Fibroblast of peridontal ligament (primary cell): Measurements from ENCODE around the gene PTPRU.

Experiments
- DNase-seq: peaks from one replicate; pipeline ENCODE4 v3.0.0-alpha.2; 2010; ENCODE audit errors: extremely low read depth

The PTPRU gene

GRCh38 chr1:29267321-29268070 is 31.2 kb downstream of the PTPRU start:
- DNase-seq, result no peak

- no peak for DNase-seq
These were observed 33.1 kb downstream of the PTPRU start for GRCh38 chr1:29269382-29269781.

- DNase-seq, result peak; percentile 41
These were observed 34.7 kb downstream of the PTPRU start for GRCh38 chr1:29270929-29271521.

DNA sequence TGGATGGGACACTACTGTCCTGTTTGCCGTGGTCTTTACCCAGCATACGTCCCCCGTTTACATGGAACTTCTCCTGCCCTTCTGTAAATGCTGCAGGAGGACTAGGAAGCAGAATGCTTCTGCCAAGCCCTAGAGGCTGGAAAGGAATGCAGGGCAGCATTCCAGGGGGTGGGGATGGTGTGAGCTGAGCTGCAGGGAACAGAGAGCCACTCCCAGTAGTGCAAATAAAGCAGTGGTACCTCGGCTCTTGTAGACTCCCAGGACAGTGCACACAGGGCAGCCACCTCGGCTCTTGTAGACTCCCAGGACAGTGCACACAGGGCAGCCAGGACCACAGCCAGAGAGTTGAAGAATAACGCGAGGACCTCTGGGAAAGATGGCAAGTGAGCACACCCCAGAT is 35.4 kb downstream of the PTPRU start:
- DNase-seq, result peak; percentile 71

- no peak for DNase-seq
These were observed 36.0 kb downstream of the PTPRU start for GRCh38 chr1:29272147-29272907.

DNA sequence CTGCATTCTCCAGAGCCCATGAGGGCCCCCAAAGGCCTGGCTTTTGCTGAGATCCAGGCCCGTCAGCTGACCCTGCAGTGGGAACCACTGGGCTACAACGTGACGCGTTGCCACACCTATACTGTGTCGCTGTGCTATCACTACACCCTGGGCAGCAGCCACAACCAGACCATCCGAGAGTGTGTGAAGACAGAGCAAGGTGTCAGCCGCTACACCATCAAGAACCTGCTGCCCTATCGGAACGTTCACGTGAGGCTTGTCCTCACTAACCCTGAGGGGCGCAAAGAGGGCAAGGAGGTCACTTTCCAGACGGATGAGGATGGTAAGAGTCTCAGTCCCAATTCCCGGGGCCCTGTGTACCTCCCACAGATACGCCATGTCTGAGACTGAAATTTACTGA is 39.1 kb downstream of the PTPRU start:
- DNase-seq, result no peak

DNA sequence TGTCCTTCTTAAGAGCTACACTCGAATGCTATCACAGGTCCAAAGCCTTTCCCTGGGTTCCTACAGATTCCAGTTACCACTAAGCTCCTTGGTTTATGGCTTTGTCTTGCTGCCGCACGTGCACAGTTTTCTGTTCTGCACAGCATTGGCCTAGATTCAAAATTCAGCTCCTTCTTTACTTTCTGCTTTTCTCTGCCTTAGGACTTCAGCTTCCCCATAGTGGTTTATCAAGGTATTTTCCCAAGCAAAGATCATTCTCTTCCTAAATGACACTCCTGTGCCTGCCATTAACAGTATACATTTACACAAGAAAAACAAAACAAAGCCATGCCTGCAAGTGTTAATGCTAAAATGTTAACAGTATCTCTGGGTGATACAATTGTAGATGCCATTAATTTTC is 41.8 kb downstream of the PTPRU start:
- DNase-seq, result no peak

DNA sequence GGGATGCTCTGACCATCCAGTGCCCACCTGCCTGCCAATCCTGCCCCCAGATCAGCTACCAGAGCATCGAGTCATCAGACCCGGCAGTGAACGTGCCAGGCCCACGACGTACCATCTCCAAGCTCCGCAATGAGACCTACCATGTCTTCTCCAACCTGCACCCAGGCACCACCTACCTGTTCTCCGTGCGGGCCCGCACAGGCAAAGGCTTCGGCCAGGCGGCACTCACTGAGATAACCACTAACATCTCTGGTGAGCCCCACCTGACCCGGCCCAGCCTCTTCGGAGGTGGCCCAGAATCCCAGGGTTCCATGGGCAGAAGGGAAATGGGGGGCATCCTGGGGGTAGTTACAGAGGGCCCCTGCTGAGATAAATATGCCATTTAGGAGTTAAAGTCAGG is 43.1 kb downstream of the PTPRU start:
- no peak for DNase-seq

GRCh38 chr1:29279951-29280391 is 43.6 kb downstream of the PTPRU start:
- DNase-seq, result no peak

GRCh38 chr1:29280409-29281131 is 44.2 kb downstream of the PTPRU start:
- no peak for DNase-seq

- DNase-seq, result no peak
These were observed 45.2 kb downstream of the PTPRU start for GRCh38 chr1:29281571-29281970.

DNA sequence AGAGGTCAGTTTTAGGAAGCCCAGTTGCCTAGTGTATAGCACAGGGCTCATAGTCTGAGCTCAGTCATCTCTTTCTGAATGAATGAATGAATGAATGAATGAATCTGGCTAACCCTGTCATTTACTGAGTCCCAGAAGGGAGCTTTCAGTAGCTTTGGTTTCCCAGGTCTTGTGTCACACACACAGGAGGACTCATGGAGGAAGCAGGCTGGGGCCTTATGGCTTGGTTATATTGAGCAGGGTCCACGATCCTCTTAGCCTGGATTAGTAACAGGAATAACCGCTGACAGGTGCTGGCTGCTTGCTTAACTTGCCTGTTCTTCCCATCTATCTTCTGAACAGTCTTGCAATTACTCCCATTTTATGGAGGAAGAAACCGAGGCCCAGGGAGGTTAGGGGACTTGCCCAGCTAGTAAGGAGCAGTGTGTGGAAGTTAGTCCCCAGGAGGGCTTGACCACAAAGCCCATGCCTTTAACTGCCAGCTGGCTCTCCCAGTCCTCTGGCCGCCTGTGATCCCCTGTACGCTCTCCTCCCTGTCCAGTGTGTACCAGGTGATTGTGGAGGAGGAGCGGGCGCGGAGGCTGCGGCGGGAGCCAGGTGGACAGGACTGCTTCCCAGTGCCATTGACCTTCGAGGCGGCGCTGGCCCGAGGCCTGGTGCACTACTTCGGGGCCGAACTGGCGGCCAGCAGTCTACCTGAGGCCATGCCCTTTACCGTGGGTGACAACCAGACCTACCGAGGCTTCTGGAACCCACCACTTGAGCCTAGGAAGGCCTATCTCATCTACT is 46.0 kb downstream of the PTPRU start:
- DNase-seq, result no peak

DNA sequence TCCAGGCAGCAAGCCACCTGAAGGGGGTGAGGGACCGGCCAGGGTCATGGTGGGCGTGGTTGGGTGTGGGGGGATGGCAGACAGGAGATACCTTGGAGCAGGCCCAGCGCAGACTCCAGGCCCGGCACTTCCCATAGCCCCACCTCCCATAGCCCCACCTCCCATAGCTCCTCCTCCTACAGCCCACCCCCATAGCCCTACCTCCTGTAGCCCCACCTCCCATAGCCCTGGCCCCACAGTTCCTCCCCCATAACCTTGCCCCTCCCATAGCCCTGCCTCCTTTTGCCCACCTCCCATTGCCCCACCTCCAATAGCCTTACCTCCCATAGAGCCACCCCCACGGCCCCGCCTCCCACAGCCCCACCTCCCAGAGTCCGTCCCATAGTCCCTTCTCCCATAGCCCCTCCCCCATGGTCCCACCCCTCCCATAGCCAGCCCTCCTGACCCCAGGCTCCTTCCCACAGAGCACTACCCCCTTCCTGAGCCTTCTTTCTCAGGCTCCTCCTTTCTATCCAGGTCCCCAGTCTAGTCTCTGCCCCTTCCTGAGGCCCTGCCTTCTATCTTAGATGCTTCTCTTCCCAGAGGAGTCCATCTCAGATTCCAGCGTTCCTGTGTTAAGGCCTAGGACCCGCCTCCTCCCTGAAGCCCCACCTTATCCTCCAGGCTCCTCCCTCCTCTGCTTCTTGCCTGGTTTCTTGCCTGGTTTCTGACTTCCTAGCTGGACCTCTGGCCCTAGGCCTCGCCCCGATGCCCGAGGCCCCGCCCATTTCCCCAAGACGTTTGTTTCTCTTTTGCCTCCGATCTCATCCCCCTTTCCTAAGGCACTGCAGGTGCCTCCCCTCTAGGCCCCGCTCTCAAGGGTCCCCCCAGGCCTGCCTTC is 46.8 kb downstream of the PTPRU start:
- peak; percentile 37 for DNase-seq

DNA sequence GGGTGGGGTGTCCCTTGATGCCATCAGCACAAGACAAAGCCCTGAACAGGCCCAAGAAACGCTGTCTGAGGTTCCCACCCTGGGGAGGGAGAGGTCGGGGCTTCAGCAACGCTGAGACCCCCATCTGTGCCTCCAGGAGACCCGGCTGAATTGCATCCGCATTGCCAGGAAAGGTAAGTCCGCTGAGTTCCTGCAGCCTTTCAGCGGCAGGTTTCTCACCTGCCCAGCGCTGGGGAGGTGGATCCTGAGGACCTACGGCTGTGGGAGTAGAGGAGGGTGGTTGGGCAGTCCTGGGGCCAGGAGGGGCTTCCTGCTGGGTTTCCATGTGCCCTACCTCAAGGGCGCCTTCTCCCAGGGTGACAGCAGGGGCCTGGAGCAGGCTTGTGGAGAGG is 47.5 kb downstream of the PTPRU start:
- DNase-seq, result no peak

DNA sequence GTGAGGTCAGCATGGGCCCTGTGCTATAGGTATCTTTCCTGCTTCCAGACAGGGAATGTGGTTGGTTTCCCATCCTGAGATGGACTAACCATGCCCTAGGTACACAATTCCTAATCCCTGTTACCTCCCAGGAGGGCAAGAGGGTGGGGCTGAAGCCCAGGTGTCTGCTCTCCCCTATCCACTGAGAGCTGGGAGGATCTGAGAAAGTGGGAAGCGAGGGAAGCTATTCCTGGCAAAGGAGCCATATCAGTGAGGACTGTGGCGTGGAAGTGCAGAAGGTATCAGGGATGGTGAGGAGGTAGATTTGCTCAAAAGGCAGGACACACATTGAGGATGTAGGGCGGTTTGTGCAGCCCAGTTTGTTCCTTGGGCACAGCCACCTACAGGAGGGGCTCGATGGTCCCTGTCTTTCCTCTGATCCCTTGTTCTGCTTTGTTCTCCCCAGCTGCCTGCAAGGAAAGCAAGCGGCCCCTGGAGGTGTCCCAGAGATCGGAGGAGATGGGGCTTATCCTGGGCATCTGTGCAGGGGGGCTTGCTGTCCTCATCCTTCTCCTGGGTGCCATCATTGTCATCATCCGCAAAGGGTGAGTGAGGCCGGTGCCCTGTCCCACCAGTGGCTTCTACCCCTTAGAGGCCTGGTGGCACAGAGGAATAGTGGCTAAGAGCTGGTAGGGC is 48.1 kb downstream of the PTPRU start:
- DNase-seq, result no peak

DNA sequence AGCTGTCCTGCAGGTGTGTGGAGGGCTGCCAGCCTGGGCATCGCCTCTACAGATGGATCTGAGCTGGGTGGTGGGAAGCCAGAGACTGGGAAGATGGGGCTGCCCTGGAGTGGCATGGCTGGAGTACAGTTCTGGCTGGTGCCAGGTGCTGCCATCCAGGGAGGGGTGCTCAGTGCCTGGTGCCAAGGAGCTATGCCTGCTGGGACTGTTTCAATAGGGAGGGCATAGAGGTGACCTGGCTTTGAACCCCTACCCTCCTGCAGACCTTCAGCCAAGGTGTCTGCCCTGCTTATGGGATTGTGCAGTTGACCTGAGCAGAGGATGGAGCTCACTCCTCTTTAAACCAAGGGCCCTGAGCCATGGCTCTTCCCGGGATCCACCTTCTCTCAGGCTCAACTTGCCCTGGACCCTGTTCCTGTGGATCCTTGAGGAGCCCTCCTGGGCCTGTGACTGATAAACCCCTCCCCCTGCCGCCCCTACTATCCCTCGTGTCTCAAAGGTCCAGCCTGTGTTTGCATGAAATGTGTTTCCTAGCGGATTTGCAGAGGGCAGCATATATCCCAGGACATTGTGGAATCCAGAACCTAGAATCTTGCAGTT is 48.7 kb downstream of the PTPRU start:
- DNase-seq, result no peak

DNA sequence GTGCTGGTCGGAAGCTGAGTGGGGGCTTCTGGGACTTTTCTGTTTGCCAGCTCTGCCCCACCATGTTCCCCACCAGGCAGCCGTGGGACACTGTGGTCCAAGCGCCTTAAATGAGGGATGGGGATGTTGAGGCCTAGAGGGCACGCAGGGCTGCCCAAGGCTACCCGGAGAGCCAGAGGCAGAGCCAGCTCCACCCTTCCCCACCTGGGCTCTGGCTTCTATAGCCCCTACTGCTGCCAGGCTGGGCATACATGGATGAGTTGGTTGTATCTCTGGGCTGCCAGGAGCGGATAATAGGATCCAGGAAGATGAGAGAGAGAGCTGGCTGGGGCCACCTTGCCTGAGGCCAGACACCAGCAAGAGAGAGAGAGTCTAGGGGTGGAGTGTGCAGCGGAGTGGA is 49.4 kb downstream of the PTPRU start:
- DNase-seq, result no peak

DNA sequence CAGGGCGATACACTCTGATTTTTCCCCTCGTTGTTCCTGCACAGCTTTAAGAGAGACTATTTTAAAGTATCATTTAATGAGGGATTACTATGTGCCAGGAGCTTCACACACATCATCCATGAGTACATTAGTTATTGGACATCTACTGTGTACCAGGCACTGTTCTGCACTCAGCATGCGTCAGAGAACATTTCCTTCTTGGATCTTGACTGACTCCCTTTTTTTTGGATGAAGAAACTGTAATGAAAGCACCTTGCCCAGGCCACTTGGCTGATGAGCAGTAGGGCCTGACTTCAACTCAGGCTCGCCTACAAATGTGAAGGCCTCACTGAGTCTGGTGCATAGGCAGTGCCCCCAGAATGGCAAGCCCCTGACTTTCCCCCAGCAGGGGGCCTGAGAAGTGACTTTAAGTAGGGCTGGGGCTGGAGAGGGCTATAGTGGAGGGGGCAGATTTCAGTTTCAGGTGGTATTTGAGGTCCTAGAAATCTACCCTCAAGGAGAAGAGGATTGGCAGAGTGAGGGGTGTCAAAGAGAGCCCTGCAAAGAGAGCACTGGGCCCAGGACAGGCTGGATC is 50.0 kb downstream of the PTPRU start:
- no peak for DNase-seq

- DNase-seq, result no peak
These were observed 53.2 kb downstream of the PTPRU start for GRCh38 chr1:29289493-29289892.
